HG02678 (cell line): ENCODE results near the gene GGNBP2.

Experiments used
- ATAC-seq: cut with Tn5 transposase; IDR thresholded peaks from one replicate; pipeline ENCODE4 v1.9.1; 2021; ENCODE audit warnings: mild to moderate bottlenecking, moderate library complexity; ENCODE audit not compliant: unreplicated experiment

Gene GGNBP2

DNA sequence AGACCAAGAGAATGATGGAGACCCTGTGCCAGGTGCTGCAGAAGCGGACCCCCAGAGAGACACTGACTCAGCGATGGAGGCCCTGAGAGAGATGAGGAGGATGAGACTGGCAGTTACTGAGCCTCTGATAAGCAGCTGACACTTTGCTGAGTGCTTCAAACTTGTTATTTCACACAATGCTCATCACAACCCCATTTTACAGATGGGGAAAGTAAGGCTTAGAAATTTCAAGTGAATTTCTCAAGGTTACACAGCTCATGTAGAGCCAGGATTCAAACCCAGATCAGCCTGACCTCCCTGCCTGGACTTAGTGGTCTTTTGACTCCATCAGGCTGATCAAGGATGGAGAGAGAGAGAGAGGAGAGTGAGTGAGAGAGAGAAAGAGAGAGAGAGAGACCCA is 83.9 kb downstream of the GGNBP2 start:
- ATAC-seq: no peak

DNA sequence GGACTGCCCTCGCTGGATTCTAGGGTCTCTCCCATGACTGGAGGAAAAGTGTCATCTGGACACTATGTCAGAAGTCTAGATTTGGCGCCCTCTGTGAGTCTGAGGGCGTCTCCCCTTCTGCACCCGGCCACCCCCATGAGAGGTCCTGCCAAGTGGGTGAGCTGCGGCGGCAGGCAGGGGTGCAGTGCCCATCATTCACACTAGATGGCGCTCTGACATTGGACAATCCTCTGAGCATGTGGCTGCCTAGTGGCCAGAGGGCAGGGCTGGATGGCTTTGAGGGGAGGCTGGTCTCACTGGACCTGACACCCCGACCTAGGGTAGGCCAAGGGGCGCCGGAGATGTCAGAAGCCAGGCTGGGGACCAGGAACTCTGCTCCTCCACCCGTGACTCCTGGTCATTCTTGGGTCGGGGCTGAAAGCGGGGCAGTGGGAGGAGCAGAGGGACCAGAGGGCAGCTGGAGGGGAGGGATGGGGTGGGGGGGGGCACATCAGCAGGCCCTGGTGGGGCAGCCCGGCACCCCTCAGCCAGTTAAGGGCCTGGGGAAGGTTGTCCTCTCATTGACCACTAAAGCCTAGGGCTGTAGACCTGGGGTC is 84.6 kb downstream of the GGNBP2 start:
- ATAC-seq: no peak

DNA sequence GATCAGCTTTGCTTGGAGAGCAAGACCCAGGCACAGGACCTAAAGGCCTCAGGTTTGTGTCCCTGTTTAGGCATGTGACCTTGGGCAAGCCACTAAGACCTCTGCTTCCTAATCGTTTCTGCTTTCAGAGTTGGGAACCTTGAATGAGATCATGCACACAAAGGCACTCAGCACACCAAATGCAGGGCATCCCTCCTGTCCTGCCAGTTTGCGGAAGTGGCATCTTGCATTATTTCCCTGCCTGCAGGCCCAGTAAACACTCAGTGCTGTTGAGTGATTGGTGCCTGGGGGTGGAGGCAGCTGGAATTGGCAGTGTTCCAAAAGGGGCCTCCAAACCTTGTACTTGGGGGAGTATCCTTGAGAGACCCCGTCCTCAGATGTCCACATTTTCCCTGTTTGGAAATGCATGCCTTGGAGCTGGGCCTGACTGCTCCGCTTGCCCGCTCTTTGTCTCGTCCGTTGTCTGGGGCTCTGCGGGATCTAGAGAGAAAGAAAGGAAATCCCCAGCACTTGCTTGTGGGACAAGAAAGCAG is 85.3 kb downstream of the GGNBP2 start:
- no peak for ATAC-seq

GRCh38 chr17:36631022-36631421 is 86.3 kb downstream of the GGNBP2 start:
- no peak for ATAC-seq

DNA sequence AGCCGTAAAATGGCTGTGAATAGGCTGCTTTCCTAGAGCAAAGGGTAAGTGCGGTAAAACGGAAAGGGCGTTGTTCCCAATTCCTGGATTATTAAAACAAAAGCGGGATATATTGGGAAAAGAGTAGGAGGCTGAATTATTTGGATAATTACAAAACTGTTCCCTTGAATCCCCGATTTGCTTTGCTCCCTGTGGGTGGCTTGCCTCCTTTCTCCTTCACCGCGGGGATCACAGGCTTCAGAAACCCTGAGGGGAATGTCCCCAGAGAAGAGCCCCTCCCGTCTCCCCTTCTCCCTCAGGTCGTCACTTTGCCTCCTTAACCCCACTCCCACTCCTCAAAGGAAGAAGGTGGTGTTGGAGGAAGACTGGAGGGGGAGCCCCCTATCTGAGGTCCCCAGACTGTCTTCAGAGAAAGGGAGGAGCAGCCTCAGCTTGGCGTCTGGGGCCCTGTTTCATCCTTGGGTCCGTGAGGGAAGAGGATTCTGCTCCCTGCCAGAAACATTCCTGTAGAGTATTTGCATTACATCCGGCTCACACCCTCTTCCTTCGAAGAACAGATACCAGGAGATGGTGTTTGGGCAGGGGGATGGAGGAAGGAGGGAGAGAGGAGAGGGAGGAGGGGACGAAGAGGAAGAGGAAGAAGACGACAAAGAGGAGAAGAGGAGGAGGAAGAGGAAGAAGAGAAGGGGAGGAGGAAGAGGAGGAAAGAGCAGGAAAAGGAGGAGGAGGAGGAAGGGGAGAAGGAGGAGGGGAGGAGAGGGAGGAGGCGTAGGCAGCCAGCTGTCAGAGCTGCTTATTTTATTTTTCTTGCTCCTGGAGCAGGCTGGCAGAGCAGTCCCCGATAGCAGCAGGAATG is 88.4 kb downstream of the GGNBP2 start:
- no peak for ATAC-seq
